ENCODE measurements around the gene MAP4K2. TPM values are rescaled to one million over a fixed set of nuclear protein-coding genes. Genes with fewer than 3 reads are reported as not detected.

MAP4K2 gene
- total and polyA plus RNA-seq, 2 experiments from 2014 or later: 9.9 to 42.6 TPM

DNA sequence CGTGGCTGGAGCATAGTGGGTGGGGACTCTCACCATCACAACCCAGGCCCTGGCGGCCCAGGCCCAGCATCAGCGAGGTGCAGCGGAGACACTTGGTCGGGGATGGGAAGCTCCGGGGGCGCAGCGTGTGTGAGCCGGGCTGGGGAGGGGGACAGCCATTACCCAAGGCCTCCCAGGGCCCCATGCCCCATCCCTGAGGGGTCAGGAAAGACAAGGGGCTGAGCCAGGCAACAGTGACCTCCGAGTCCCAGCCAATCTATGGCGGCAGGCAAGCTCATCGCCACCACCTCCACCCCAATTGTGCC, 30.1 kb upstream of the MAP4K2 start:
- Mint-ChIP-seq H3K4me3 (no peak overlapping the region), H3K27me3 (ENCODE audit: insufficient read depth, low read depth, poor library complexity) (peaks cover 2% of the 10 kb centered on the region)
- DNase-seq (ENCODE audit: low spot score): no peak

More for the DNA sequence above, 30.1 kb upstream of the MAP4K2 start:
- Mint-ChIP-seq H3K9me3 (no peaks in the 10 kb centered on the region), H3K36me3 (ENCODE audit: low read depth) (peaks cover 7% of the 10 kb centered on the region; the same call in 2 of the 3 replicates), H3K4me1 (no peaks in the 10 kb centered on the region), H3K27ac (no peak overlapping the region)
- H3K4me1 ChIP-seq (ENCODE audit: insufficient read depth): no peaks in the 10 kb centered on the region
- H2AFZ ChIP-seq: no peak overlapping the region
- no peaks in the 10 kb centered on the region for H3K79me2 ChIP-seq (replicated peaks; ENCODE audit: insufficient read depth)
- no peaks in the 10 kb centered on the region for H3K9me2 ChIP-seq (ENCODE audit: insufficient read depth)
- H3K36me3 ChIP-seq (ENCODE audit: insufficient read depth): no peaks in the 10 kb centered on the region
- no peak overlapping the region for H3K4me2 ChIP-seq
- no peak for TF ChIP-seq EZH2 (IDR thresholded peaks at IDR 0.05; ENCODE audit: low read depth, unreplicated experiment)
- TF ChIP-seq CREB1 (CRISPR knock-in tag; IDR thresholded peaks at IDR 0.05; ENCODE audit: low read depth): no peak
- TF ChIP-seq, protein P1, sequence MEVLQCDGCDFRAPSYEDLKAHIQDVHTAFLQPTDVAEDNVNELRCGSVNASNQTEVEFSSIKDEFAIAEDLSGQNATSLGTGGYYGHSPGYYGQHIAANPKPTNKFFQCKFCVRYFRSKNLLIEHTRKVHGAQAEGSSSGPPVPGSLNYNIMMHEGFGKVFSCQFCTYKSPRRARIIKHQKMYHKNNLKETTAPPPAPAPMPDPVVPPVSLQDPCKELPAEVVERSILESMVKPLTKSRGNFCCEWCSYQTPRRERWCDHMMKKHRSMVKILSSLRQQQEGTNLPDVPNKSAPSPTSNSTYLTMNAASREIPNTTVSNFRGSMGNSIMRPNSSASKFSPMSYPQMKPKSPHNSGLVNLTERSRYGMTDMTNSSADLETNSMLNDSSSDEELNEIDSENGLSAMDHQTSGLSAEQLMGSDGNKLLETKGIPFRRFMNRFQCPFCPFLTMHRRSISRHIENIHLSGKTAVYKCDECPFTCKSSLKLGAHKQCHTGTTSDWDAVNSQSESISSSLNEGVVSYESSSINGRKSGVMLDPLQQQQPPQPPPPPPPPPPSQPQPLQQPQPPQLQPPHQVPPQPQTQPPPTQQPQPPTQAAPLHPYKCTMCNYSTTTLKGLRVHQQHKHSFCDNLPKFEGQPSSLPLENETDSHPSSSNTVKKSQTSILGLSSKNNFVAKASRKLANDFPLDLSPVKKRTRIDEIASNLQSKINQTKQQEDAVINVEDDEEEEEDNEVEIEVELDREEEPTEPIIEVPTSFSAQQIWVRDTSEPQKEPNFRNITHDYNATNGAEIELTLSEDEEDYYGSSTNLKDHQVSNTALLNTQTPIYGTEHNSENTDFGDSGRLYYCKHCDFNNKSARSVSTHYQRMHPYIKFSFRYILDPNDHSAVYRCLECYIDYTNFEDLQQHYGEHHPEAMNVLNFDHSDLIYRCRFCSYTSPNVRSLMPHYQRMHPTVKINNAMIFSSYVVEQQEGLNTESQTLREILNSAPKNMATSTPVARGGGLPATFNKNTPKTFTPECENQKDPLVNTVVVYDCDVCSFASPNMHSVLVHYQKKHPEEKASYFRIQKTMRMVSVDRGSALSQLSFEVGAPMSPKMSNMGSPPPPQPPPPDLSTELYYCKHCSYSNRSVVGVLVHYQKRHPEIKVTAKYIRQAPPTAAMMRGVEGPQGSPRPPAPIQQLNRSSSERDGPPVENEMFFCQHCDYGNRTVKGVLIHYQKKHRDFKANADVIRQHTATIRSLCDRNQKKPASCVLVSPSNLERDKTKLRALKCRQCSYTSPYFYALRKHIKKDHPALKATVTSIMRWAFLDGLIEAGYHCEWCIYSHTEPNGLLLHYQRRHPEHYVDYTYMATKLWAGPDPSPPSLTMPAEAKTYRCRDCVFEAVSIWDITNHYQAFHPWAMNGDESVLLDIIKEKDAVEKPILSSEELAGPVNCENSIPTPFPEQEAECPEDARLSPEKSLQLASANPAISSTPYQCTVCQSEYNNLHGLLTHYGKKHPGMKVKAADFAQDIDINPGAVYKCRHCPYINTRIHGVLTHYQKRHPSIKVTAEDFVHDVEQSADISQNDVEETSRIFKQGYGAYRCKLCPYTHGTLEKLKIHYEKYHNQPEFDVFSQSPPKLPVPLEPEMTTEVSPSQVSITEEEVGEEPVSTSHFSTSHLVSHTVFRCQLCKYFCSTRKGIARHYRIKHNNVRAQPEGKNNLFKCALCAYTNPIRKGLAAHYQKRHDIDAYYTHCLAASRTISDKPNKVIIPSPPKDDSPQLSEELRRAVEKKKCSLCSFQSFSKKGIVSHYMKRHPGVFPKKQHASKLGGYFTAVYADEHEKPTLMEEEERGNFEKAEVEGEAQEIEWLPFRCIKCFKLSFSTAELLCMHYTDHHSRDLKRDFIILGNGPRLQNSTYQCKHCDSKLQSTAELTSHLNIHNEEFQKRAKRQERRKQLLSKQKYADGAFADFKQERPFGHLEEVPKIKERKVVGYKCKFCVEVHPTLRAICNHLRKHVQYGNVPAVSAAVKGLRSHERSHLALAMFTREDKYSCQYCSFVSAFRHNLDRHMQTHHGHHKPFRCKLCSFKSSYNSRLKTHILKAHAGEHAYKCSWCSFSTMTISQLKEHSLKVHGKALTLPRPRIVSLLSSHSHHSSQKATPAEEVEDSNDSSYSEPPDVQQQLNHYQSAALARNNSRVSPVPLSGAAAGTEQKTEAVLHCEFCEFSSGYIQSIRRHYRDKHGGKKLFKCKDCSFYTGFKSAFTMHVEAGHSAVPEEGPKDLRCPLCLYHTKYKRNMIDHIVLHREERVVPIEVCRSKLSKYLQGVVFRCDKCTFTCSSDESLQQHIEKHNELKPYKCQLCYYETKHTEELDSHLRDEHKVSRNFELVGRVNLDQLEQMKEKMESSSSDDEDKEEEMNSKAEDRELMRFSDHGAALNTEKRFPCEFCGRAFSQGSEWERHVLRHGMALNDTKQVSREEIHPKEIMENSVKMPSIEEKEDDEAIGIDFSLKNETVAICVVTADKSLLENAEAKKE (CRISPR knock-in tag; IDR thresholded peaks at IDR 0.05): no peak
- TF ChIP-seq, protein P2, sequence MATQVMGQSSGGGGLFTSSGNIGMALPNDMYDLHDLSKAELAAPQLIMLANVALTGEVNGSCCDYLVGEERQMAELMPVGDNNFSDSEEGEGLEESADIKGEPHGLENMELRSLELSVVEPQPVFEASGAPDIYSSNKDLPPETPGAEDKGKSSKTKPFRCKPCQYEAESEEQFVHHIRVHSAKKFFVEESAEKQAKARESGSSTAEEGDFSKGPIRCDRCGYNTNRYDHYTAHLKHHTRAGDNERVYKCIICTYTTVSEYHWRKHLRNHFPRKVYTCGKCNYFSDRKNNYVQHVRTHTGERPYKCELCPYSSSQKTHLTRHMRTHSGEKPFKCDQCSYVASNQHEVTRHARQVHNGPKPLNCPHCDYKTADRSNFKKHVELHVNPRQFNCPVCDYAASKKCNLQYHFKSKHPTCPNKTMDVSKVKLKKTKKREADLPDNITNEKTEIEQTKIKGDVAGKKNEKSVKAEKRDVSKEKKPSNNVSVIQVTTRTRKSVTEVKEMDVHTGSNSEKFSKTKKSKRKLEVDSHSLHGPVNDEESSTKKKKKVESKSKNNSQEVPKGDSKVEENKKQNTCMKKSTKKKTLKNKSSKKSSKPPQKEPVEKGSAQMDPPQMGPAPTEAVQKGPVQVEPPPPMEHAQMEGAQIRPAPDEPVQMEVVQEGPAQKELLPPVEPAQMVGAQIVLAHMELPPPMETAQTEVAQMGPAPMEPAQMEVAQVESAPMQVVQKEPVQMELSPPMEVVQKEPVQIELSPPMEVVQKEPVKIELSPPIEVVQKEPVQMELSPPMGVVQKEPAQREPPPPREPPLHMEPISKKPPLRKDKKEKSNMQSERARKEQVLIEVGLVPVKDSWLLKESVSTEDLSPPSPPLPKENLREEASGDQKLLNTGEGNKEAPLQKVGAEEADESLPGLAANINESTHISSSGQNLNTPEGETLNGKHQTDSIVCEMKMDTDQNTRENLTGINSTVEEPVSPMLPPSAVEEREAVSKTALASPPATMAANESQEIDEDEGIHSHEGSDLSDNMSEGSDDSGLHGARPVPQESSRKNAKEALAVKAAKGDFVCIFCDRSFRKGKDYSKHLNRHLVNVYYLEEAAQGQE (IDR thresholded peaks at IDR 0.05; ENCODE audit: unreplicated experiment): no peak
- no peak for TF ChIP-seq POLR2AphosphoS5 (IDR thresholded peaks at IDR 0.05; ENCODE audit: low read depth)
- TF ChIP-seq ZNF331 (CRISPR knock-in tag; IDR thresholded peaks at IDR 0.05; ENCODE audit: low read depth): no peak
- no peak for TF ChIP-seq JUNB (IDR thresholded peaks at IDR 0.05; ENCODE audit: unreplicated experiment)
- TF ChIP-seq ZNF114 (CRISPR knock-in tag; IDR thresholded peaks at IDR 0.05): no peak
- TF ChIP-seq, protein P3, sequence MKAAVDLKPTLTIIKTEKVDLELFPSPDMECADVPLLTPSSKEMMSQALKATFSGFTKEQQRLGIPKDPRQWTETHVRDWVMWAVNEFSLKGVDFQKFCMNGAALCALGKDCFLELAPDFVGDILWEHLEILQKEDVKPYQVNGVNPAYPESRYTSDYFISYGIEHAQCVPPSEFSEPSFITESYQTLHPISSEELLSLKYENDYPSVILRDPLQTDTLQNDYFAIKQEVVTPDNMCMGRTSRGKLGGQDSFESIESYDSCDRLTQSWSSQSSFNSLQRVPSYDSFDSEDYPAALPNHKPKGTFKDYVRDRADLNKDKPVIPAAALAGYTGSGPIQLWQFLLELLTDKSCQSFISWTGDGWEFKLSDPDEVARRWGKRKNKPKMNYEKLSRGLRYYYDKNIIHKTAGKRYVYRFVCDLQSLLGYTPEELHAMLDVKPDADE (IDR thresholded peaks at IDR 0.05): no peak
- no peak for TF ChIP-seq EZH2phosphoT487 (IDR thresholded peaks at IDR 0.05; ENCODE audit: unreplicated experiment)
- TF ChIP-seq, protein P4, sequence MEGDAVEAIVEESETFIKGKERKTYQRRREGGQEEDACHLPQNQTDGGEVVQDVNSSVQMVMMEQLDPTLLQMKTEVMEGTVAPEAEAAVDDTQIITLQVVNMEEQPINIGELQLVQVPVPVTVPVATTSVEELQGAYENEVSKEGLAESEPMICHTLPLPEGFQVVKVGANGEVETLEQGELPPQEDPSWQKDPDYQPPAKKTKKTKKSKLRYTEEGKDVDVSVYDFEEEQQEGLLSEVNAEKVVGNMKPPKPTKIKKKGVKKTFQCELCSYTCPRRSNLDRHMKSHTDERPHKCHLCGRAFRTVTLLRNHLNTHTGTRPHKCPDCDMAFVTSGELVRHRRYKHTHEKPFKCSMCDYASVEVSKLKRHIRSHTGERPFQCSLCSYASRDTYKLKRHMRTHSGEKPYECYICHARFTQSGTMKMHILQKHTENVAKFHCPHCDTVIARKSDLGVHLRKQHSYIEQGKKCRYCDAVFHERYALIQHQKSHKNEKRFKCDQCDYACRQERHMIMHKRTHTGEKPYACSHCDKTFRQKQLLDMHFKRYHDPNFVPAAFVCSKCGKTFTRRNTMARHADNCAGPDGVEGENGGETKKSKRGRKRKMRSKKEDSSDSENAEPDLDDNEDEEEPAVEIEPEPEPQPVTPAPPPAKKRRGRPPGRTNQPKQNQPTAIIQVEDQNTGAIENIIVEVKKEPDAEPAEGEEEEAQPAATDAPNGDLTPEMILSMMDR (conservative IDR thresholded peaks at IDR 0.05; ENCODE audit: low read depth in 2 of 2): no peak
- no peak for TF ChIP-seq NANOG (IDR thresholded peaks at IDR 0.05; ENCODE audit: borderline replicate concordance)
- no peak for TF ChIP-seq STAT1 (IDR thresholded peaks at IDR 0.05; ENCODE audit: unreplicated experiment)
- ATAC-seq: no peak
- no peak overlapping the region for H3K27ac ChIP-seq (ENCODE audit: low read depth)
- no peak overlapping the region for H3K4me3 ChIP-seq
- H4K20me1 ChIP-seq (replicated peaks; ENCODE audit: insufficient read depth): no peaks in the 10 kb centered on the region
- H3F3A ChIP-seq (replicated peaks; ENCODE audit: low read depth): no peaks in the 10 kb centered on the region
- H3K27me3 ChIP-seq (ENCODE audit: insufficient read depth): no peaks in the 10 kb centered on the region
